HepG2 (cell line): Measurements from ENCODE around the gene SVBP. TPM values are rescaled to one million over a fixed set of nuclear protein-coding genes. Genes with fewer than 3 reads are reported as not detected.

Experiments
- ATAC-seq: fragments of 200-7000 bp; cut with Tn5 transposase; 3 replicates; pipeline ENCODE4 v1.9.1; 2020; ENCODE audit warnings: mild to moderate bottlenecking, moderate library complexity
- BruUV-seq: library from RNA; stranded (reverse); fragments of 400-500 nt; replicated peaks from 2 replicates; lab custom pipeline; 2021; lab: Mats Ljungman, UMichigan
- CTCF ChIA-PET: fragments of 300-600 bp; formaldehyde crosslinking; extraction: SDS; loops from one replicate; lab custom pipeline; 2021; ENCODE audit warnings: low total read pairs, inconsistent platforms, low intra/inter-chr PET ratio; lab: Yijun Ruan, JAX
- POLR2A ChIA-PET: fragments of 350-600 bp; sonication (Branson Sonifier 250); formaldehyde crosslinking; loops from one replicate; lab custom pipeline; 2020; ENCODE audit warnings: antibody characterized with exemption, inconsistent platforms; lab: Yijun Ruan, JAX
- DNase-seq: peaks from one replicate; pipeline ENCODE4 v3.0.0-alpha.2; 2015; ENCODE audit warnings: low spot score
- FAIRE-seq: peaks from 3 replicates; lab custom pipeline; 2011; peaks lifted over from hg19 to GRCh38; lab: Jason Lieb, UNC
- H2AFZ ChIP-seq: one replicate; pipeline ENCODE4 v1.6.1; 2011; ENCODE audit warnings: low read length, inconsistent platforms
- H3K27ac ChIP-seq: fragments of 300-600 bp; 3 replicates; pipeline ENCODE4 v1.8.0; 2011; ENCODE audit warnings: mixed run types, mild to moderate bottlenecking, mixed read lengths, low read length, inconsistent platforms; ENCODE audit not compliant: insufficient read depth; ENCODE audit errors: extremely low read length
- H3K27me3 ChIP-seq, 2 experiments: fragments of 200-600 bp in 1 of 2; 2 replicates in 1 of 2; 3 replicates in 1 of 2; pipeline versions ENCODE4 v1.6.0 to v1.8.0; 2011; ENCODE audit warnings: low read length in 2 of 2, mild to moderate bottlenecking in 2 of 2, moderate library complexity in 2 of 2, inconsistent platforms in 1 of 2; ENCODE audit not compliant: insufficient read depth in 2 of 2, control insufficient read depth in 1 of 2
- H3K36me3 ChIP-seq, 2 experiments: fragments of 200-600 bp in 1 of 2; replicated peaks in 1 of 2; 2 replicates in 1 of 2; 3 replicates in 1 of 2; pipeline versions ENCODE4 v1.5.1 to v1.8.0; 2011; ENCODE audit warnings: low read length in 2 of 2, inconsistent platforms in 1 of 2; ENCODE audit not compliant: insufficient read depth in 2 of 2, control insufficient read depth in 1 of 2
- H3K4me1 ChIP-seq: 2 replicates; pipeline ENCODE4 v1.5.1; 2012; ENCODE audit warnings: low read length, inconsistent platforms; ENCODE audit not compliant: insufficient read depth
- H3K4me2 ChIP-seq: 2 replicates; pipeline ENCODE4 v1.6.0; 2011; ENCODE audit warnings: low read depth, low read length, inconsistent platforms
- H3K4me3 ChIP-seq, 3 experiments: fragments of 200-600 bp in 1 of 3; sonication (generic), shearing (Covaris generic) in 1 of 3; replicated peaks in 1 of 3; 2 replicates each; pipeline ENCODE4 v1.5.1; 2011 to 2016; ENCODE audit warnings: low read length in 3 of 3, inconsistent platforms in 2 of 3, low read depth in 2 of 3, mild to moderate bottlenecking in 2 of 3, control low read depth in 1 of 3, mixed read lengths in 1 of 3; ENCODE audit not compliant: insufficient read depth in 1 of 3
- H3K79me2 ChIP-seq: one replicate; pipeline ENCODE4 v1.6.1; 2011; ENCODE audit warnings: low read length, inconsistent platforms; ENCODE audit not compliant: insufficient read depth
- H3K9ac ChIP-seq: 2 replicates; pipeline ENCODE4 v1.6.0; 2011; ENCODE audit warnings: mild to moderate bottlenecking, low read depth, low read length, inconsistent platforms; ENCODE audit not compliant: insufficient read depth
- H3K9me3 ChIP-seq: 2 replicates; pipeline ENCODE4 v1.5.1; 2012; ENCODE audit warnings: mild to moderate bottlenecking, low read length
- H4K20me1 ChIP-seq: 2 replicates; pipeline ENCODE4 v1.6.0; 2011; ENCODE audit warnings: inconsistent platforms, mild to moderate bottlenecking, low read length, moderate library complexity; ENCODE audit not compliant: insufficient read depth
- KLF15 ChIP-seq: sonication (generic); formaldehyde crosslinking; IDR thresholded peaks from 2 replicates; pipeline ENCODE4 v1.8.1; 2023; ENCODE audit warnings: borderline replicate concordance, mild to moderate bottlenecking, inconsistent platforms, missing genetic modification reagents, mixed read lengths
- PAX8 ChIP-seq: sonication (generic); formaldehyde crosslinking; IDR thresholded peaks from 2 replicates; pipeline ENCODE4 v1.8.0; 2022; ENCODE audit warnings: mild to moderate bottlenecking, missing genetic modification reagents, borderline replicate concordance
- RXRA ChIP-seq: sonication (generic); formaldehyde crosslinking; IDR thresholded peaks from 2 replicates; pipeline ENCODE4 v1.5.1; 2020; ENCODE audit warnings: missing genetic modification reagents
- SRSF4 ChIP-seq: fragments of 200-400 bp; formaldehyde crosslinking; IDR thresholded peaks from one replicate; pipeline ENCODE4 v1.6.1; 2018; ENCODE audit warnings: mild to moderate bottlenecking, low read depth, low read length, moderate library complexity; ENCODE audit not compliant: poor library complexity, severe bottlenecking
- ZKSCAN5 ChIP-seq: sonication (generic); formaldehyde crosslinking; IDR thresholded peaks from 2 replicates; pipeline ENCODE4 v1.5.1; 2020; ENCODE audit warnings: mild to moderate bottlenecking, missing genetic modification reagents
- ZNF205 ChIP-seq: IDR thresholded peaks from 2 replicates; pipeline ENCODE4 v1.6.1; 2018; ENCODE audit warnings: missing biosample characterization, missing genetic modification reagents
- ZNF260 ChIP-seq: sonication (generic); formaldehyde crosslinking; IDR thresholded peaks from 2 replicates; pipeline ENCODE4 v1.4.0; 2020; ENCODE audit warnings: missing genetic modification reagents, low read depth, mild to moderate bottlenecking, borderline replicate concordance
- ZNF503 ChIP-seq: sonication (generic); formaldehyde crosslinking; IDR thresholded peaks from 2 replicates; pipeline ENCODE4 v1.4.0; 2020; ENCODE audit warnings: missing genetic modification reagents
- ZNF709 ChIP-seq: sonication (generic); formaldehyde crosslinking; IDR thresholded peaks from 2 replicates; pipeline ENCODE4 v1.5.0; 2020; ENCODE audit warnings: mild to moderate bottlenecking, missing genetic modification reagents
- ZSCAN9 ChIP-seq: IDR thresholded peaks from 2 replicates; pipeline ENCODE4 v1.6.1; 2016; ENCODE audit warnings: borderline replicate concordance
- WGBS: methylation state at CpG from one replicate; pipeline ENCODE4 v1.1.6; 2017; ENCODE audit warnings: low lambda C conversion rate; 5-methylcytosine and 5-hydroxymethylcytosine counted together
- in situ Hi-C: cut with HindIII; loops from 2 replicates; pipeline ENCODE4 v1.10.0; 2017; ENCODE audit warnings: low pct_unique_long_range_greater_than_20kb; ENCODE audit not compliant: extremely low pct_ligation_motif_present
- intact Hi-C: fragments of 100-400 bp; cut with micrococcal nuclease; formaldehyde crosslinking; loops from one replicate; pipeline ENCODE4 v1.10.0; 2022; ENCODE audit not compliant: unreplicated experiment
- polyA plus RNA-seq, 8 experiments: library from polyadenylated mRNA; depleted of rRNA in 3 of 8; stranded (reverse) in 7 of 8; unstranded in 1 of 8; fragments of >200 nt; fragmentation: Illumina TruSeq in 4 of 8; extraction: Trizol in 4 of 8; gene quantifications; 2 replicates each; pipeline versions ENCODE4 v1.2.1 to v1.2.3, GENCODE V29; 2011 to 2016; ENCODE audit warnings: low read depth in 4 of 8, missing spikeins in 1 of 8, mixed read lengths in 1 of 8; ENCODE audit not compliant: insufficient read depth in 1 of 8
- total RNA-seq, 5 experiments: library from RNA; depleted of rRNA; stranded (reverse); fragments of >200 nt; fragmentation: Illumina TruSeq; extraction: Trizol; gene quantifications; 2 replicates each; pipeline ENCODE4 v1.2.3, GENCODE V29; 2016; ENCODE audit warnings: low read depth in 1 of 5
- TF ChIP-seq, protein P1 (sequence below): sonication (generic); formaldehyde crosslinking; IDR thresholded peaks from 2 replicates; pipeline ENCODE4 v1.8.0; 2022; ENCODE audit warnings: low read depth, missing genetic modification reagents

SVBP gene
- total and polyA plus RNA-seq, 2 of the 13 experiments (the other 11 are each of a cell fraction or from before 2014, with no cell fraction given), result 28.8 to 48.2 TPM

DNA sequence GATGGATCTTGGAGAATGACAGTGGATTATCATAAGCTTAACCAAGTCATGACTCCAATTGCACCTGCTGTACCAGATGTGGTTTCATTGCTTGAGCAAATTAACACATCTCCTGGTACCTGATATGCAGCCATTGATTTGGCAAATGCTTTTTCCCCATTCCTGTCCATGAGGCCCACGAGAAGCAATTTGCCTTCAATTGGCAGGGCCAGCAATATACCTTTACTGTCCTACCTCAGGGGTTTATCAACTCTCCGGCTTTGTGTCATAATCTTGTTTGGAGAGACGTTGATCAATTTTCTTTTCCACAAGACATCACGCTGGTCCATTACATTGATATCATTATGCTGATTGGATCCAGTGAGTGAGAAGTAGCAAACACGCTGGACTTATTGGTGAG is 49.4 kb upstream of the SVBP start:
- Histone ChIP-seq H4K20me1 (no peaks in the 10 kb centered on the region), H3K4me1 (no peaks in the 10 kb centered on the region), H3K36me3 (no peaks in the 10 kb centered on the region), H3K27ac (no peak overlapping the region), H3K79me2 (no peaks in the 10 kb centered on the region), H2AFZ (no peak overlapping the region), H3K9ac (no peak overlapping the region), H3K9me3 (no peaks in the 10 kb centered on the region), H3K4me3 (no peak overlapping the region), H3K4me2 (no peak overlapping the region), H3K27me3 (peaks cover 0 to 7% of the 10 kb centered on the region in 2 experiments; a peak in 1 of 5 replicates)
- BruUV-seq, result no TSS peak
- in situ Hi-C loops, result no loop called here
- FAIRE-seq, result no peak
- no peak for TF ChIP-seq ZNF503 (CRISPR knock-in tag)
- WGBS, result 0% methylated on average over 5 of the region's 5 CpGs
- CTCF ChIA-PET, result no interaction called here
- no peak for DNase-seq
- intact Hi-C loops, result no loop called here
- POLR2A ChIA-PET, result no interaction called here
- no peak for ATAC-seq

- CTCF ChIA-PET, result no interaction called here
- in situ Hi-C loops (no loop called here), intact Hi-C loops (no loop called here)
- no peak for TF ChIP-seq ZSCAN9 (CRISPR knock-in tag)
- no peak for TF ChIP-seq ZKSCAN5 (CRISPR knock-in tag)
- no peak for TF ChIP-seq PAX8 (CRISPR knock-in tag)
- TF ChIP-seq ZNF709 (CRISPR knock-in tag), result no peak
- no peak for TF ChIP-seq KLF15
- TF ChIP-seq, protein P1, sequence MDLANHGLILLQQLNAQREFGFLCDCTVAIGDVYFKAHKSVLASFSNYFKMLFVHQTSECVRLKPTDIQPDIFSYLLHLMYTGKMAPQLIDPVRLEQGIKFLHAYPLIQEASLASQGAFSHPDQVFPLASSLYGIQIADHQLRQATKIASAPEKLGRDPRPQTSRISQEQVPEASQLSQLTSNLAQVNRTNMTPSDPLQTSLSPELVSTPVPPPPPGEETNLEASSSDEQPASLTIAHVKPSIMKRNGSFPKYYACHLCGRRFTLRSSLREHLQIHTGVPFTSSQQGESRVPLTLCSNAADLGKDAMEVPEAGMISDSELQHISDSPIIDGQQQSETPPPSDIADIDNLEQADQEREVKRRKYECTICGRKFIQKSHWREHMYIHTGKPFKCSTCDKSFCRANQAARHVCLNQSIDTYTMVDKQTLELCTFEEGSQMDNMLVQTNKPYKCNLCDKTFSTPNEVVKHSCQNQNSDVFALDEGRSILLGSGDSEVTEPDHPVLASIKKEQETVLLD (CRISPR knock-in tag), result no peak
- TF ChIP-seq SRSF4, result no peak
- TF ChIP-seq ZNF260 (CRISPR knock-in tag), result no peak
- TF ChIP-seq RXRA (CRISPR knock-in tag), result no peak
- no peak for TF ChIP-seq ZNF205 (CRISPR knock-in tag)
- Histone ChIP-seq H3K36me3 (no peaks in the 10 kb centered on the region), H3K4me1 (no peaks in the 10 kb centered on the region), H3K27ac (no peak overlapping the region), H4K20me1 (no peaks in the 10 kb centered on the region), H3K9ac (no peak overlapping the region), H3K4me3 (no peak overlapping the region), H3K4me2 (no peak overlapping the region), H3K9me3 (no peaks in the 10 kb centered on the region), H2AFZ (no peak overlapping the region), H3K27me3 (no peaks in the 10 kb centered on the region; a peak in 1 of 5 replicates), H3K79me2 (no peaks in the 10 kb centered on the region)
- FAIRE-seq (no peak), ATAC-seq (no peak), DNase-seq (no peak)
- POLR2A ChIA-PET, result no interaction called here
- no TSS peak for BruUV-seq
Measured at GRCh38 chr1:42861014-42861399, 43.8 kb upstream of the SVBP start.
